GM10847 (cell line): ENCODE measurements around the gene CCNO.

Experiments
- POLR2A ChIP-seq: IDR thresholded peaks from 2 replicates; pipeline ENCODE4 v1.6.1; 2011; ENCODE audit not compliant: insufficient read length; ENCODE audit errors: extremely low read depth

CCNO gene

GRCh38 chr5:55232985-55233928, at the start of gene CCNO:
CCNO (minus strand) TSS chr5:55233608; CDS start chr5:55233523, 85 bp downstream.
- no peak for TF ChIP-seq POLR2A

GRCh38 chr5:55278778-55279177, 45.4 kb upstream of the CCNO start:
- no peak for TF ChIP-seq POLR2A

GRCh38 chr5:55276771-55277170, 43.4 kb upstream of the CCNO start:
- no peak for TF ChIP-seq POLR2A

GRCh38 chr5:55258339-55258738, 24.9 kb upstream of the CCNO start:
- TF ChIP-seq POLR2A = no peak

GRCh38 chr5:55254802-55255201, 21.4 kb upstream of the CCNO start:
- no peak for TF ChIP-seq POLR2A

- no peak for TF ChIP-seq POLR2A
Observed at GRCh38 chr5:55250064-55250463, 16.7 kb upstream of the CCNO start.

GRCh38 chr5:55241746-55242145, 8.3 kb upstream of the CCNO start:
- TF ChIP-seq POLR2A = no peak

- no peak for TF ChIP-seq POLR2A
Observed at GRCh38 chr5:55236800-55237199, 3.4 kb upstream of the CCNO start.

- TF ChIP-seq POLR2A = no peak
Observed at GRCh38 chr5:55234121-55234700, 803 bp upstream of the CCNO start.

- no peak for TF ChIP-seq POLR2A
Observed at GRCh38 chr5:55232271-55232984, 980 bp downstream of the CCNO start.

- TF ChIP-seq POLR2A = no peak
Observed at GRCh38 chr5:55231919-55232270, 1.5 kb downstream of the CCNO start.

GRCh38 chr5:55231029-55231918, 2.1 kb downstream of the CCNO start:
- TF ChIP-seq POLR2A = no peak

GRCh38 chr5:55230086-55230629, 3.2 kb downstream of the CCNO start:
- no peak for TF ChIP-seq POLR2A

GRCh38 chr5:55227664-55228430, 5.6 kb downstream of the CCNO start:
- TF ChIP-seq POLR2A = no peak
